Lung (tissue), 12 donors: ENCODE measurements around the gene RHBG. TPM values are rescaled to one million over a fixed set of nuclear protein-coding genes. Genes with fewer than 3 reads are reported as not detected.

Experiments used
- ATAC-seq: fragments of 200-7000 bp; cut with Tn5 transposase; one replicate; pipeline ENCODE4 v1.9.1; 2020; ENCODE audit warnings: moderate number of reproducible peaks; ENCODE audit not compliant: insufficient read depth, low FRiP score
- DNase-seq, 3 donors: peaks; one replicate each; pipeline ENCODE4 v3.0.0-alpha.2; 2013 to 2017
- H3K27ac ChIP-seq, 2 donors: one replicate each; pipeline ENCODE4 v1.5.1; 2013; ENCODE audit warnings: mild to moderate bottlenecking in 2 of 2, moderate library complexity in 2 of 2, control low read depth in 1 of 2, inconsistent platforms in 1 of 2, low read depth in 1 of 2, low read length in 1 of 2
- H3K27me3 ChIP-seq, 3 donors: one replicate each; pipeline ENCODE4 v1.5.1; 2013; ENCODE audit warnings: low read length in 2 of 3; ENCODE audit not compliant: control insufficient read depth in 3 of 3, insufficient read depth in 3 of 3
- H3K36me3 ChIP-seq, 4 donors: one replicate each; pipeline ENCODE4 v1.5.1; 2013; ENCODE audit warnings: low read length in 4 of 4, mild to moderate bottlenecking in 1 of 4, moderate library complexity in 1 of 4; ENCODE audit not compliant: control insufficient read depth in 4 of 4, insufficient read depth in 4 of 4
- H3K4me1 ChIP-seq, 5 donors: one replicate each; pipeline ENCODE4 v1.5.1; 2013; ENCODE audit warnings: low read length in 5 of 5, mild to moderate bottlenecking in 2 of 5, moderate library complexity in 1 of 5; ENCODE audit not compliant: control insufficient read depth in 5 of 5, insufficient read depth in 5 of 5
- H3K4me3 ChIP-seq: one replicate; pipeline ENCODE4 v1.5.1; 2013; ENCODE audit warnings: mild to moderate bottlenecking, control low read depth, moderate library complexity
- H3K9ac ChIP-seq, 2 donors: one replicate each; pipeline ENCODE4 v1.5.1; 2013; ENCODE audit warnings: low read length in 2 of 2, control low read depth in 1 of 2; ENCODE audit not compliant: insufficient read depth in 1 of 2
- H3K9me3 ChIP-seq, 4 donors: one replicate each; pipeline ENCODE4 v1.5.1; 2013; ENCODE audit warnings: low read length in 3 of 4, mild to moderate bottlenecking in 1 of 4, moderate library complexity in 1 of 4; ENCODE audit not compliant: control insufficient read depth in 4 of 4, insufficient read depth in 3 of 4
- WGBS, 2 donors: extraction: QIAGEN DNeasy Blood & Tissue Kit; methylation state at CpG; one replicate each; pipeline ENCODE4 v1.1.7; 2013; 5-methylcytosine and 5-hydroxymethylcytosine counted together
- polyA plus RNA-seq, 2 donors: library from polyadenylated mRNA; stranded (reverse); fragments of 200-250 nt; gene quantifications; one replicate each; pipeline ENCODE4 v1.2.1, GENCODE V29; 2013
- total RNA-seq, 2 donors: library from RNA; depleted of rRNA in 1 of 2; stranded (reverse); fragments of >200 nt in 1 of 2; gene quantifications; one replicate each; pipeline ENCODE4 v1.2.1, GENCODE V29; 2014 to 2021
- TF ChIP-seq, protein P1 (sequence below): IDR thresholded peaks from 2 replicates; pipeline ENCODE4 v1.5.1; 2012; ENCODE audit warnings: mild to moderate bottlenecking; ENCODE audit errors: control extremely low read depth, extremely low read depth
- donor health status: control.
- donor health status: control.
- donor health status: Bipolar disorder and iron deficiency.
- donor health status: healthy.
- donor health status: DM: yes; HTN: yes; CAD: no.

Gene RHBG
- total and polyA plus RNA-seq, 4 donors = 0.18 to 0.74 TPM; not detected in 2

DNA sequence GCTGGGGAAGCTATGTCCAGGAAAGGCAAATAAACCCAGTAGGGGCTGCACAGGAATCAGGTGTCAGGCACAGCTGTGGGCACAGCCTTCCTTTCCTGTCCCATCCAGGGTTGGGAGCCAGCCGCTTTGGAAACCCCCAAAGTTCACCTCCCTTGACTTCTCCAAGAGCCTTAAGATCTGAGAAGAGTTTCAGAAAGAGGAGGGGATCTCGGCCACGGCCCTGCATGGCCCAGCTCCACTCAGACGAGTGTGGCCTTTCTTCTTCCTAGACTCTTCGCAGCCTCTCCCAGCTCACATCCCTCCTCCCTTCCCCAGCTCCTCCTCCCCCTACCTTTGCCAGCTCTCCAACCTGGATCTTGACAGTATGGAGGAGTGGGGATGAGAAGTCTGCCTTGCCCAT lies 36.7 kb downstream of the RHBG start:
- TF ChIP-seq, protein P1, sequence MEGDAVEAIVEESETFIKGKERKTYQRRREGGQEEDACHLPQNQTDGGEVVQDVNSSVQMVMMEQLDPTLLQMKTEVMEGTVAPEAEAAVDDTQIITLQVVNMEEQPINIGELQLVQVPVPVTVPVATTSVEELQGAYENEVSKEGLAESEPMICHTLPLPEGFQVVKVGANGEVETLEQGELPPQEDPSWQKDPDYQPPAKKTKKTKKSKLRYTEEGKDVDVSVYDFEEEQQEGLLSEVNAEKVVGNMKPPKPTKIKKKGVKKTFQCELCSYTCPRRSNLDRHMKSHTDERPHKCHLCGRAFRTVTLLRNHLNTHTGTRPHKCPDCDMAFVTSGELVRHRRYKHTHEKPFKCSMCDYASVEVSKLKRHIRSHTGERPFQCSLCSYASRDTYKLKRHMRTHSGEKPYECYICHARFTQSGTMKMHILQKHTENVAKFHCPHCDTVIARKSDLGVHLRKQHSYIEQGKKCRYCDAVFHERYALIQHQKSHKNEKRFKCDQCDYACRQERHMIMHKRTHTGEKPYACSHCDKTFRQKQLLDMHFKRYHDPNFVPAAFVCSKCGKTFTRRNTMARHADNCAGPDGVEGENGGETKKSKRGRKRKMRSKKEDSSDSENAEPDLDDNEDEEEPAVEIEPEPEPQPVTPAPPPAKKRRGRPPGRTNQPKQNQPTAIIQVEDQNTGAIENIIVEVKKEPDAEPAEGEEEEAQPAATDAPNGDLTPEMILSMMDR = no peak
- Histone ChIP-seq H3K27ac (no peak overlapping the region), H3K4me3 (no peak overlapping the region), H3K36me3 (no peaks in the 10 kb centered on the region), H3K27me3 (peaks cover 6 to 28% (median 12%) of the 10 kb centered on the region in 3 donors), H3K4me1 (no peaks in the 10 kb centered on the region), H3K9ac (no peak overlapping the region), H3K9me3 (peaks cover 0 to 2% (median 0%) of the 10 kb centered on the region in 4 donors)
- WGBS, 2 donors = 51 to 63% methylated on average over 5 of the region's 5 CpGs
- DNase-seq = no peak
- no peak for ATAC-seq

DNA sequence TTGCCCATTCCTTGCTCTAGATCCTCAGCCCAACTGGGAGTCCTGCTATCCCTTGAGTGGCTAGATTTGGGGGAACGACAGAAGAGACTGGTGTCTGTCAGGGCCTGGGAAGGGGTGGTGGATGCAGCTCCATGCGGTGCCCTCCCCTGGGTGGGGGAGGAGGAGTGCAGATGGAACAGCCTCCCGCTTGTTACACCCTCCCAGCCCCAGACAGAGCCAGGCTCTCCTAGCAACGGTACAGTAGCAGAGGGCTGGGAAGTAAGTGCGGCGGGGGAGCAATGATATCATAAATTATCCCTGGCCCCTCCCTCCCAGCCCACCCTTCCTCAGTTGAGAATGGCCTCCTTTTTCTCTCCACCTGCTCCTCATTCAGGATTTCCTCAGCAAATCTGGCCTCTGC lies 37.2 kb downstream of the RHBG start:
- H3K27me3 ChIP-seq = peaks cover 6 to 34% (median 12%) of the 10 kb centered on the region in 3 donors

DNA sequence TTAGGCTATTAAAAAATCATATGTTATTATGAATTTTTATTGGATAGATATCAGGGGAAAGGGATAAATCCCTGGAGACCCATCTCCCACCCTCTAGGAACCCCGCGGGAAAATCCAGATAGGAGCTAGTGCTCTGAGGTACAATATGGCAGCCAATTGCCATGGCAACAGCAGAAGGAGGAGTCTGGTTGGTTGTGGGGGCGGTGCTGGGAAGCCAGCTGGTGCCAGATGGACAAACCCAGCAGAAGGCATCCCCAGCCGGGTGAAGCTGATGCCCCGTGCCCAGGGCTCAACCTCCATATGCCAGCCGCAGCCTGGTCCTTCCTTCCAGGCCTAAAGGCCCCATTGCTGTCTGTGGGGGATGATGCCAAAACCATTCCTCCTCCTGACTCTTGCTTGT lies 38.3 kb downstream of the RHBG start:
- Histone ChIP-seq H3K9ac (no peak overlapping the region), H3K27me3 (peaks cover 6 to 31% (median 12%) of the 10 kb centered on the region in 3 donors)

More for the DNA sequence above, 37.2 kb downstream of the RHBG start:
- no peak for ATAC-seq
- Histone ChIP-seq H3K4me3 (no peak overlapping the region), H3K36me3 (no peaks in the 10 kb centered on the region), H3K9ac (no peak overlapping the region), H3K9me3 (peaks cover 0 to 2% (median 0%) of the 10 kb centered on the region in 4 donors), H3K27ac (no peak overlapping the region), H3K4me1 (no peaks in the 10 kb centered on the region)
- WGBS, 2 donors = 39 to 47% methylated on average over 6 of the region's 6 CpGs
- TF ChIP-seq, protein P1 = no peak
- DNase-seq = no peak

More for the DNA sequence above, 38.3 kb downstream of the RHBG start:
- DNase-seq (no peak), ATAC-seq (no peak)
- no peaks in the 10 kb centered on the region for H3K36me3 ChIP-seq
- peaks cover 0 to 2% (median 0%) of the 10 kb centered on the region in 4 donors for H3K9me3 ChIP-seq
- WGBS, 2 donors = 82 to 83% methylated on average over 6 of the region's 6 CpGs
- no peak overlapping the region for H3K27ac ChIP-seq
- H3K4me3 ChIP-seq = no peak overlapping the region
- TF ChIP-seq, protein P1 = no peak
- no peaks in the 10 kb centered on the region for H3K4me1 ChIP-seq
